Measurements from ENCODE around the gene TAS2R13. TPM values are rescaled to one million over a fixed set of nuclear protein-coding genes. Genes with fewer than 3 reads are reported as not detected.

Gene TAS2R13
- total RNA-seq, 2 experiments from 2014 or later = 0.12 to 0.16 TPM

GRCh38 chr12:10900972-10901371 lies 8.4 kb downstream of the TAS2R13 start:
- Mint-ChIP-seq H3K4me3 (no peak overlapping the region), H3K27me3 (no peaks in the 10 kb centered on the region), H3K4me1 (no peaks in the 10 kb centered on the region), H3K9me3 (peaks cover 22% of the 10 kb centered on the region), H3K36me3 (peaks cover 36% of the 10 kb centered on the region), H3K27ac (no peak overlapping the region)
- no peak for DNase-seq

- DNase-seq = no peak
- Mint-ChIP-seq H3K27ac (no peak overlapping the region), H3K4me3 (no peak overlapping the region), H3K36me3 (peaks cover 32% of the 10 kb centered on the region), H3K9me3 (peaks cover 22% of the 10 kb centered on the region), H3K27me3 (no peaks in the 10 kb centered on the region), H3K4me1 (no peaks in the 10 kb centered on the region)
These were observed 8.8 kb downstream of the TAS2R13 start for GRCh38 chr12:10900530-10900929.

GRCh38 chr12:10896854-10897253 lies 12.5 kb downstream of the TAS2R13 start:
- Mint-ChIP-seq H3K4me1 (no peaks in the 10 kb centered on the region), H3K27me3 (no peaks in the 10 kb centered on the region), H3K27ac (no peak overlapping the region), H3K36me3 (peaks cover 26% of the 10 kb centered on the region), H3K4me3 (no peak overlapping the region), H3K9me3 (no peaks in the 10 kb centered on the region)
- no peak for DNase-seq

GRCh38 chr12:10891937-10892336 lies 17.4 kb downstream of the TAS2R13 start:
- H3K4me1 Mint-ChIP-seq = no peaks in the 10 kb centered on the region
- no peak for DNase-seq
- H3K27me3 Mint-ChIP-seq = no peaks in the 10 kb centered on the region
- no peak overlapping the region for H3K4me3 Mint-ChIP-seq
- peaks cover 12% of the 10 kb centered on the region for H3K36me3 Mint-ChIP-seq
- H3K9me3 Mint-ChIP-seq = no peaks in the 10 kb centered on the region
- no peak overlapping the region for H3K27ac Mint-ChIP-seq

- Mint-ChIP-seq H3K4me1 (peaks cover 1% of the 10 kb centered on the region), H3K27me3 (no peaks in the 10 kb centered on the region), H3K9me3 (no peaks in the 10 kb centered on the region), H3K4me3 (no peak overlapping the region), H3K27ac (no peak overlapping the region), H3K36me3 (peaks cover 8% of the 10 kb centered on the region)
- DNase-seq = no peak
These were observed 20.1 kb downstream of the TAS2R13 start for GRCh38 chr12:10889226-10889625.

- DNase-seq = no peak
- Mint-ChIP-seq H3K27me3 (no peaks in the 10 kb centered on the region), H3K4me3 (no peak within 1 kb of the TSS), H3K36me3 (peaks cover 10% of the 10 kb centered on the region), H3K4me1 (peaks cover 1% of the 10 kb centered on the region), H3K9me3 (no peaks in the 10 kb centered on the region), H3K27ac (no peak within 1 kb of the TSS)
These were observed 25.2 kb downstream of the TAS2R13 start, which contains the start of gene PRH1 for GRCh38 chr12:10884086-10884725. Gene PRH1, minus strand, starts transcription at chr12:10884255. Its CDS starts 38 bp downstream, at chr12:10884217.

GRCh38 chr12:10873378-10873777 lies 36.0 kb downstream of the TAS2R13 start:
- H3K27ac Mint-ChIP-seq = no peak overlapping the region
- H3K4me1 Mint-ChIP-seq = no peaks in the 10 kb centered on the region
- no peaks in the 10 kb centered on the region for H3K27me3 Mint-ChIP-seq
- H3K9me3 Mint-ChIP-seq = peaks cover 9% of the 10 kb centered on the region
- peaks cover 40% of the 10 kb centered on the region for H3K36me3 Mint-ChIP-seq
- H3K4me3 Mint-ChIP-seq = no peak overlapping the region
- DNase-seq = no peak

GRCh38 chr12:10867381-10867780 lies 42.0 kb downstream of the TAS2R13 start:
- Mint-ChIP-seq H3K4me1 (no peaks in the 10 kb centered on the region), H3K4me3 (no peak overlapping the region), H3K36me3 (peaks cover 44% of the 10 kb centered on the region), H3K27ac (no peak overlapping the region), H3K27me3 (no peaks in the 10 kb centered on the region), H3K9me3 (peaks cover 27% of the 10 kb centered on the region)
- DNase-seq = no peak

- Mint-ChIP-seq H3K27ac (no peak overlapping the region), H3K4me3 (no peak overlapping the region), H3K4me1 (no peaks in the 10 kb centered on the region), H3K9me3 (peaks cover 41% of the 10 kb centered on the region), H3K36me3 (peaks cover 61% of the 10 kb centered on the region), H3K27me3 (no peaks in the 10 kb centered on the region)
- DNase-seq = no peak
These were observed 45.7 kb downstream of the TAS2R13 start for GRCh38 chr12:10863512-10864218.

GRCh38 chr12:10861366-10861765 lies 48.0 kb downstream of the TAS2R13 start:
- Mint-ChIP-seq H3K4me1 (no peaks in the 10 kb centered on the region), H3K9me3 (peaks cover 59% of the 10 kb centered on the region), H3K27ac (no peak overlapping the region), H3K4me3 (no peak overlapping the region), H3K27me3 (no peaks in the 10 kb centered on the region), H3K36me3 (peaks cover 69% of the 10 kb centered on the region)
- no peak for DNase-seq

Other genes starting within 250 kb of the TAS2R13 start
- under 1 TPM; 0.46 to 0.56 TPM for gene STYK1, start 235.5 kb downstream of the TAS2R13 start, total RNA-seq
- 100 to 1,000 TPM; 276 to 279 TPM for gene YBX3, start 186.2 kb downstream of the TAS2R13 start, total RNA-seq
- not detected for gene TAS2R7, start 106.9 kb downstream of the TAS2R13 start, total RNA-seq
- not detected for gene TAS2R8, start 102.3 kb downstream of the TAS2R13 start, total RNA-seq
- gene TAS2R9, start 99.4 kb downstream of the TAS2R13 start, total RNA-seq = not detected
- not detected for gene TAS2R10, start 83.2 kb downstream of the TAS2R13 start, total RNA-seq
- gene PRR4, start 60.1 kb downstream of the TAS2R13 start, total RNA-seq = 1 to 10 TPM; 1.3 to 1.4 TPM
- 1 to 10 TPM; 6.3 to 7.3 TPM for gene PRH1, start 25.3 kb downstream of the TAS2R13 start, total RNA-seq
- not detected for gene PRH2, start 19.7 kb upstream of the TAS2R13 start, total RNA-seq
- under 1 TPM; 0.64 to 0.68 TPM for gene TAS2R14, start 29.7 kb upstream of the TAS2R13 start, total RNA-seq
- under 1 TPM; 0.36 to 0.37 TPM for gene TAS2R50, start 77.3 kb upstream of the TAS2R13 start, total RNA-seq
- gene TAS2R20, start 88.7 kb upstream of the TAS2R13 start, total RNA-seq = under 1 TPM; 0.21 to 0.30 TPM
- gene TAS2R19, start 113.1 kb upstream of the TAS2R13 start, total RNA-seq = under 1 TPM; 0.50 to 0.89 TPM
- gene TAS2R31, start 121.8 kb upstream of the TAS2R13 start, total RNA-seq = under 1 TPM; 0.58 to 0.86 TPM
- under 1 TPM; 0.39 to 0.48 TPM for gene TAS2R46, start 152.7 kb upstream of the TAS2R13 start, total RNA-seq
- under 1 TPM; 0.29 to 0.36 TPM for gene TAS2R43, start 182.8 kb upstream of the TAS2R13 start, total RNA-seq
- gene TAS2R30, start 225.1 kb upstream of the TAS2R13 start, total RNA-seq = under 1 TPM; 0.86 to 0.97 TPM